Panc1 (cell line): ENCODE measurements around the gene FABP7.

ENCODE experiments used
- CTCF ChIP-seq: fragments of 450-650 bp; IDR thresholded peaks from 2 replicates; pipeline ENCODE4 v1.5.1; 2017; ENCODE audit warnings: mild to moderate bottlenecking
- SIN3A ChIP-seq: IDR thresholded peaks from 2 replicates; pipeline ENCODE4 v1.6.1; 2012; ENCODE audit warnings: low read depth, mild to moderate bottlenecking, low read length, moderate library complexity, borderline replicate concordance; ENCODE audit not compliant: insufficient read depth
- TCF7L2 ChIP-seq: IDR thresholded peaks from 2 replicates; pipeline ENCODE4 v1.6.1; 2011; ENCODE audit warnings: mild to moderate bottlenecking, low read depth, low read length, inconsistent platforms

GRCh38 chr6:122733259-122733658, 46.3 kb upstream of the FABP7 start:
- TF ChIP-seq CTCF (no peak), TCF7L2 (no peak), SIN3A (no peak)
